ENCODE results near the gene ITSN1.

DNA sequence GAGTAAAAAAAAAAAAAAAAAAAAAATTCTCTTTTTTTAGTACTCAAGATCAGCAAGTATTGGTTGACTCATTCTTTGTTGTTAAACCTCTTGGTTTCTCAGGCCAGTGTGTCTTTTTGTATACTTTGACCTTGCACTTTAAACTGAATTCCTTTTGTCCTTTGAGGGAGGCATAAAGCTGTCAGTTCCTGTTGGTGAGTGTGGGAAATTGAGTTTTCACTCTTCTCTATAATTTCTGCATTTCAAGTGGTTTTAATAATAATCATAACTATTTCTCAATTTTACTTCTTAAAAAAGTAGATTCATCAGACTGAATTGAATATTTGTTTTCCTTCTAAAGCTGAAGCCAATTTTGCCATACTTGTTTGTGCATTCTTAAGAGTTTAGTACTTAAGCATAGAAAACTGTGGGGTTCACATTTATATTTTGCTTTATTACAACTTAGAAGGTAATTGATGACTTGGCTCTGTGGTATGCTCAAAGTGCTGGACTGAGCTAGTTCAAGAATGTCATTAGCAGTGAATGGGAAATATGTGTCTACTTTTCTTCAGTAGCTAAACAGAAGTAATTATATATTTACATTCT lies 43.4 kb downstream of the ITSN1 start:
- TF ChIP-seq, protein P1, sequence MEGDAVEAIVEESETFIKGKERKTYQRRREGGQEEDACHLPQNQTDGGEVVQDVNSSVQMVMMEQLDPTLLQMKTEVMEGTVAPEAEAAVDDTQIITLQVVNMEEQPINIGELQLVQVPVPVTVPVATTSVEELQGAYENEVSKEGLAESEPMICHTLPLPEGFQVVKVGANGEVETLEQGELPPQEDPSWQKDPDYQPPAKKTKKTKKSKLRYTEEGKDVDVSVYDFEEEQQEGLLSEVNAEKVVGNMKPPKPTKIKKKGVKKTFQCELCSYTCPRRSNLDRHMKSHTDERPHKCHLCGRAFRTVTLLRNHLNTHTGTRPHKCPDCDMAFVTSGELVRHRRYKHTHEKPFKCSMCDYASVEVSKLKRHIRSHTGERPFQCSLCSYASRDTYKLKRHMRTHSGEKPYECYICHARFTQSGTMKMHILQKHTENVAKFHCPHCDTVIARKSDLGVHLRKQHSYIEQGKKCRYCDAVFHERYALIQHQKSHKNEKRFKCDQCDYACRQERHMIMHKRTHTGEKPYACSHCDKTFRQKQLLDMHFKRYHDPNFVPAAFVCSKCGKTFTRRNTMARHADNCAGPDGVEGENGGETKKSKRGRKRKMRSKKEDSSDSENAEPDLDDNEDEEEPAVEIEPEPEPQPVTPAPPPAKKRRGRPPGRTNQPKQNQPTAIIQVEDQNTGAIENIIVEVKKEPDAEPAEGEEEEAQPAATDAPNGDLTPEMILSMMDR (IDR thresholded peaks at IDR 0.05) = no peak
- no peak for TF ChIP-seq EP300 (IDR thresholded peaks at IDR 0.05)
- TF ChIP-seq POLR2A (IDR thresholded peaks at IDR 0.05; ENCODE audit: low read depth) = no peak

All from esophagus muscularis mucosa (tissue), 4 donors.